ENCODE results near the gene TTC39C.

DNA sequence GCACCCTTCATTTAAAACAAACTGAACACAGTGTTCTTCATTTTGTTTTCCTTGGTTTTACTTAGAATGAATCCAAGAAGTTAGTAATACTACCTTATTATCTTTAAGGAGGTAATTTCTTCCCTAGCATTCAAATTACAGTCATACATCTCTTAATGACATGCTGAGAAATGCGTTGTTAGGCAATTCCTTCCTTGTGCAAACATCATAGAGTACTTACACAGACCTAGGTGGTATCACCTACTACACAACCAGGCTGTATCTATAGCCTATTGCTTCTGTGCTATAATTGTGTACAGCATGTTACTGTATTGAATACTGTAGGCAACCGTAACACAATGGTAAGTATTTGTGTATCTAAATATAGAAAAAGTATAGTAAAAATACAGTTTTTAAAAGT lies 115.9 kb downstream of the TTC39C start:
- TF ChIP-seq POLR2A (IDR thresholded peaks at IDR 0.05; ENCODE audit: low read depth, low read length) (no peak), TAF1 (IDR thresholded peaks at IDR 0.05; ENCODE audit: borderline replicate concordance, low read depth, low read length) (no peak), POLR2AphosphoS5 (IDR thresholded peaks at IDR 0.05; ENCODE audit: low read depth, low read length) (no peak)

Measured in GM12892 (cell line).